Measurements from ENCODE around the gene ID2. TPM values are rescaled to one million over a fixed set of nuclear protein-coding genes. Genes with fewer than 3 reads are reported as not detected.

The ID2 gene
- total RNA-seq, 1 experiment from 2014 or later: 112 TPM

DNA sequence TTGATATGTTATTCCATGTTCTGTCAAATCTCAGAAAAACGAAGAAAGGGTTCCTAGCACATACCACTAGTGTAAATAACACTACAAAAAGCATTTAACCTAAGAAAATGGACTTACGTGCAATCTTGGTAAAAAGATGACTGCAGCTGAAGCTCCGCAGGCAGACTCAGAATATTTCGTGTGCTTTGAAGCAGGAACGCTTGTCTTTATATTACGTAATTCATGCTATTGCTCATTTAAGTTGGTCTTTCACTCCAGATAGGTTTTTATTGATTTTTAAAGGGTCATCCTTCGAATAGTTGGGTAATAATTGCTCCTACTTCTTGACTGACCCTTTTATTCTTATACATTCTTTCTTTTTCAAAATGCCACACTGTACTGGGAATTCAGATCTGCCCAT lies 44.0 kb downstream of the ID2 start (continued):
- TF ChIP-seq, protein P1, sequence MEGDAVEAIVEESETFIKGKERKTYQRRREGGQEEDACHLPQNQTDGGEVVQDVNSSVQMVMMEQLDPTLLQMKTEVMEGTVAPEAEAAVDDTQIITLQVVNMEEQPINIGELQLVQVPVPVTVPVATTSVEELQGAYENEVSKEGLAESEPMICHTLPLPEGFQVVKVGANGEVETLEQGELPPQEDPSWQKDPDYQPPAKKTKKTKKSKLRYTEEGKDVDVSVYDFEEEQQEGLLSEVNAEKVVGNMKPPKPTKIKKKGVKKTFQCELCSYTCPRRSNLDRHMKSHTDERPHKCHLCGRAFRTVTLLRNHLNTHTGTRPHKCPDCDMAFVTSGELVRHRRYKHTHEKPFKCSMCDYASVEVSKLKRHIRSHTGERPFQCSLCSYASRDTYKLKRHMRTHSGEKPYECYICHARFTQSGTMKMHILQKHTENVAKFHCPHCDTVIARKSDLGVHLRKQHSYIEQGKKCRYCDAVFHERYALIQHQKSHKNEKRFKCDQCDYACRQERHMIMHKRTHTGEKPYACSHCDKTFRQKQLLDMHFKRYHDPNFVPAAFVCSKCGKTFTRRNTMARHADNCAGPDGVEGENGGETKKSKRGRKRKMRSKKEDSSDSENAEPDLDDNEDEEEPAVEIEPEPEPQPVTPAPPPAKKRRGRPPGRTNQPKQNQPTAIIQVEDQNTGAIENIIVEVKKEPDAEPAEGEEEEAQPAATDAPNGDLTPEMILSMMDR (IDR thresholded peaks at IDR 0.05 in 2 of 3, conservative IDR thresholded peaks at IDR 0.05 in 1 of 3; ENCODE audit: borderline replicate concordance in 1 of 3, insufficient read depth in 1 of 3, low read depth in 2 of 3, low read length in 2 of 3): no peak
- TF ChIP-seq POLR2A (IDR thresholded peaks at IDR 0.05; ENCODE audit: borderline replicate concordance, extremely low read depth, insufficient read depth, insufficient read length) (no peak), EZH2phosphoT487 (IDR thresholded peaks at IDR 0.05; ENCODE audit: borderline replicate concordance) (no peak), CEBPB (IDR thresholded peaks at IDR 0.05; ENCODE audit: low read depth) (no peak)

DNA sequence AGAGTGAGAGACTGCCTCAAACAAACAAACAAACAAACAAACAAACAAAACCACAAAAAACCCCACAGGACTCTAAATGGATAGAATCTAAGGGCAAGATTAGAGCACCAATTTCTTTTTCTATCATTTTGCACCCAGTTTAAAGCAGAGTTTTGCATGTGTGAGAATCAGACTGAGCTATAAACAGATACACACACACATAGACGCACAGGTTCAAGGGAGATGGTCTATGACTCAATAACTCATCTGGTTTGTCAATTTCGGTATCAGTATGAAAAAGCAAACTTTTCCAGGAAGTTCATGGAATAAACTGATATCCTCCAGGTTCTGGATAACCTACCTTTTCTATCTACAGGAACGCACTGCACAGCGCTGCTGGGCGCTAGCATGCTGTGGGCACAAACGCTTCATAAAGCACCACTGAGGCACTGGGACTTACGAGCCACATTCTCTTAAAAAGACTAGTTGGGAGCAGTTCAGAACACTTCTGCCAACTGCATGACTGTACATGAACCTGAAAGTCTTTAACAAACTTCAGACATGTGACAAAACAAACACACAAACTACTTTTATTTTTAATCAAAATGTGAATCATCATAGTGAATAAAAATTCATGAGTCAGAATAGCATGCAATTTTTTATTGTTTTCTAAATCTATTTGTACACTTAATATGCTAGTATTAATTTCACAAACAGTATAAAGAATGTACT lies 46.6 kb downstream of the ID2 start:
- H3K4me1 ChIP-seq (ENCODE audit: control insufficient read depth in 1 of 2, insufficient read depth in 2 of 2, low read length in 2 of 2): no peaks in the 10 kb centered on the region
- H3K9ac ChIP-seq (ENCODE audit: low read length): no peak overlapping the region
- no peaks in the 10 kb centered on the region for H3K9me2 ChIP-seq (ENCODE audit: insufficient read depth)
- POLR2A ChIA-PET: no interaction called here
- no peaks in the 10 kb centered on the region for H4K20me1 ChIP-seq (ENCODE audit: insufficient read depth)
- H3K27ac ChIP-seq (ENCODE audit: low read depth, low read length): no peak overlapping the region
- no peak overlapping the region for H2AFZ ChIP-seq (ENCODE audit: low read depth, low read length, poor library complexity, severe bottlenecking)
- H3K36me3 ChIP-seq (ENCODE audit: control insufficient read depth in 1 of 2, insufficient read depth in 2 of 2, low read length in 2 of 2): peaks cover 0 to 3% of the 10 kb centered on the region in 2 experiments; a peak in 2 of 4 replicates
- no peak for DNase-seq (ENCODE audit: low read depth, low spot score)
- CTCF ChIA-PET: no interaction called here
- no peaks in the 10 kb centered on the region for H3K9me3 ChIP-seq (ENCODE audit: control insufficient read depth in 1 of 2, insufficient read depth in 1 of 2, low read depth in 1 of 2, low read length in 2 of 2)
- H3K4me2 ChIP-seq (ENCODE audit: low read length): no peak overlapping the region
- no peak for ATAC-seq
- BruUV-seq (replicated peaks): no TSS peak
- intact Hi-C loops (cut with micrococcal nuclease): no loop called here
- RAD21 ChIA-PET (ENCODE audit: low non-redundant PET in 1 of 2, low total read pairs in 2 of 2, uncharacterized antibody in 2 of 2, unreplicated experiment in 2 of 2): no interaction called here
- H3K4me3 ChIP-seq (replicated peaks in 1 of 2; ENCODE audit: low read depth in 1 of 2, low read length in 2 of 2): no peak overlapping the region
- H3K27me3 ChIP-seq (ENCODE audit: insufficient read depth, low read length): no peaks in the 10 kb centered on the region
- no peaks in the 10 kb centered on the region for H3K79me2 ChIP-seq (ENCODE audit: insufficient read depth, low read length)
- no peak for TF ChIP-seq RAD21 (IDR thresholded peaks at IDR 0.05; ENCODE audit: low read depth)
- no peak for TF ChIP-seq ATF3 (IDR thresholded peaks at IDR 0.05)
- TF ChIP-seq CBX3 (IDR thresholded peaks at IDR 0.05; ENCODE audit: low read depth): no peak
- no peak for TF ChIP-seq FOSL1 (IDR thresholded peaks at IDR 0.05; ENCODE audit: low read depth)
- TF ChIP-seq EZH2 (IDR thresholded peaks at IDR 0.05): no peak
- TF ChIP-seq MAX (IDR thresholded peaks at IDR 0.05): no peak
- TF ChIP-seq, protein P1 (IDR thresholded peaks at IDR 0.05 in 2 of 3, conservative IDR thresholded peaks at IDR 0.05 in 1 of 3; ENCODE audit: borderline replicate concordance in 1 of 3, insufficient read depth in 1 of 3, low read depth in 2 of 3, low read length in 2 of 3): no peak
- no peak for TF ChIP-seq REST (IDR thresholded peaks at IDR 0.05; ENCODE audit: low read depth)
- TF ChIP-seq, protein P2, sequence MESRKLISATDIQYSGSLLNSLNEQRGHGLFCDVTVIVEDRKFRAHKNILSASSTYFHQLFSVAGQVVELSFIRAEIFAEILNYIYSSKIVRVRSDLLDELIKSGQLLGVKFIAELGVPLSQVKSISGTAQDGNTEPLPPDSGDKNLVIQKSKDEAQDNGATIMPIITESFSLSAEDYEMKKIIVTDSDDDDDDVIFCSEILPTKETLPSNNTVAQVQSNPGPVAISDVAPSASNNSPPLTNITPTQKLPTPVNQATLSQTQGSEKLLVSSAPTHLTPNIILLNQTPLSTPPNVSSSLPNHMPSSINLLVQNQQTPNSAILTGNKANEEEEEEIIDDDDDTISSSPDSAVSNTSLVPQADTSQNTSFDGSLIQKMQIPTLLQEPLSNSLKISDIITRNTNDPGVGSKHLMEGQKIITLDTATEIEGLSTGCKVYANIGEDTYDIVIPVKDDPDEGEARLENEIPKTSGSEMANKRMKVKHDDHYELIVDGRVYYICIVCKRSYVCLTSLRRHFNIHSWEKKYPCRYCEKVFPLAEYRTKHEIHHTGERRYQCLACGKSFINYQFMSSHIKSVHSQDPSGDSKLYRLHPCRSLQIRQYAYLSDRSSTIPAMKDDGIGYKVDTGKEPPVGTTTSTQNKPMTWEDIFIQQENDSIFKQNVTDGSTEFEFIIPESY (IDR thresholded peaks at IDR 0.05; ENCODE audit: extremely low read depth, insufficient replicate concordance, low read length): no peak
- no peak for TF ChIP-seq TCF7L2 (IDR thresholded peaks at IDR 0.05; ENCODE audit: borderline replicate concordance, extremely low read depth, insufficient read depth, insufficient read length)
